Right lobe of liver (tissue), 6 donors: ENCODE results near the gene CCBE1. TPM values are rescaled to one million over a fixed set of nuclear protein-coding genes. Genes with fewer than 3 reads are reported as not detected.
A peak's percentile ranks its signal among the peaks of the same experiment; 100 is the strongest.

Source experiments
- ATAC-seq, 4 donors: fragments of 200-7000 bp; cut with Tn5 transposase; one replicate each; pipeline ENCODE4 v1.9.1; 2020; ENCODE audit warnings: mild to moderate bottlenecking in 4 of 4, moderate library complexity in 4 of 4
- DNase-seq, 3 donors: peaks; one replicate each; pipeline ENCODE4 v3.0.0-alpha.2; 2020
- H3K27ac ChIP-seq, 3 donors: fragments of 200-600 bp; one replicate each; pipeline ENCODE4 v1.8.0; 2022
- H3K27me3 ChIP-seq, 2 donors: fragments of 200-600 bp; one replicate each; pipeline ENCODE4 v1.8.0; 2022
- H3K36me3 ChIP-seq, 4 donors: fragments of 200-600 bp; sonication (generic) in 1 of 4; one replicate each; pipeline versions ENCODE4 v1.5.1 to v1.8.0; 2017 to 2022; ENCODE audit warnings: control low read depth in 1 of 4
- H3K4me1 ChIP-seq, 4 donors: fragments of 200-600 bp; sonication (generic) in 1 of 4; one replicate each; pipeline versions ENCODE4 v1.5.1 to v1.8.0; 2017 to 2022; ENCODE audit warnings: control low read depth in 1 of 4
- H3K4me3 ChIP-seq, 3 donors: fragments of 200-600 bp; one replicate each; pipeline ENCODE4 v1.8.0; 2022
- H3K9me3 ChIP-seq, 4 donors: fragments of 200-600 bp; sonication (generic) in 1 of 4; one replicate each; pipeline versions ENCODE4 v1.5.1 to v1.8.0; 2017 to 2022; ENCODE audit warnings: control low read depth in 1 of 4
- POLR2A ChIP-seq: fragments of 450-650 bp; IDR thresholded peaks from one replicate; pipeline ENCODE4 v1.6.1; 2017; ENCODE audit warnings: antibody characterized with exemption, mild to moderate bottlenecking
- WGBS: methylation state at CpG from one replicate; pipeline ENCODE4 v1.1.6; 2018; ENCODE audit warnings: low coverage, low lambda C conversion rate; ENCODE audit not compliant: insufficient coverage; ENCODE audit errors: missing lambda C conversion rate; 5-methylcytosine and 5-hydroxymethylcytosine counted together
- intact Hi-C, 2 donors: fragments of 100-400 bp; cut with DNase I; formaldehyde crosslinking; loops; one replicate each; pipeline versions ENCODE4 v1.11.2 to v1.14.1; 2022
- long read RNA-seq: library from polyadenylated mRNA; unstranded; transcript quantifications from one replicate; pipeline ENCODE4 v2.0.0, GENCODE V29; 2019
- total RNA-seq, 6 experiments: library from RNA; depleted of rRNA in 2 of 6; stranded (reverse); fragments of >200 nt in 2 of 6; fragmentation: NEBNext Ultra II Directional in 3 of 6; extraction: Animal tissue kit (Norgen Biotek cat#: 25700) in 3 of 6; gene quantifications; one replicate each; pipeline versions ENCODE4 v1.1.0 to v1.2.4, GENCODE V29; 2016 to 2023
- TF ChIP-seq, protein P1 (sequence below), 4 donors: fragments of 200-600 bp in 3 of 4; fragments of 450-650 bp in 1 of 4; IDR thresholded peaks; one replicate each; pipeline versions ENCODE4 v1.5.1 to v1.8.0; 2016 to 2022; ENCODE audit warnings: antibody characterized with exemption in 4 of 4, mild to moderate bottlenecking in 2 of 4
- donor health status: DM: no; HTN: yes; CAD: no.
- donor health status: DM: no; HTN: no; CAD: no.
- donor health status: DM: no; HTN: no; CAD: no.
- donor health status: DM: no; HTN: yes; CAD: no.
- donor health status: DM: no; HTN: yes; CAD: no.

CCBE1 gene
- 1 to 10 TPM; 2.7 to 6.9 (median 4.3) TPM for total RNA-seq
- long read RNA-seq, partial matches to known transcripts: 0 of 1 reads
- long read RNA-seq, other reads (novel, unspliced or antisense): 1 of 1 reads

DNA sequence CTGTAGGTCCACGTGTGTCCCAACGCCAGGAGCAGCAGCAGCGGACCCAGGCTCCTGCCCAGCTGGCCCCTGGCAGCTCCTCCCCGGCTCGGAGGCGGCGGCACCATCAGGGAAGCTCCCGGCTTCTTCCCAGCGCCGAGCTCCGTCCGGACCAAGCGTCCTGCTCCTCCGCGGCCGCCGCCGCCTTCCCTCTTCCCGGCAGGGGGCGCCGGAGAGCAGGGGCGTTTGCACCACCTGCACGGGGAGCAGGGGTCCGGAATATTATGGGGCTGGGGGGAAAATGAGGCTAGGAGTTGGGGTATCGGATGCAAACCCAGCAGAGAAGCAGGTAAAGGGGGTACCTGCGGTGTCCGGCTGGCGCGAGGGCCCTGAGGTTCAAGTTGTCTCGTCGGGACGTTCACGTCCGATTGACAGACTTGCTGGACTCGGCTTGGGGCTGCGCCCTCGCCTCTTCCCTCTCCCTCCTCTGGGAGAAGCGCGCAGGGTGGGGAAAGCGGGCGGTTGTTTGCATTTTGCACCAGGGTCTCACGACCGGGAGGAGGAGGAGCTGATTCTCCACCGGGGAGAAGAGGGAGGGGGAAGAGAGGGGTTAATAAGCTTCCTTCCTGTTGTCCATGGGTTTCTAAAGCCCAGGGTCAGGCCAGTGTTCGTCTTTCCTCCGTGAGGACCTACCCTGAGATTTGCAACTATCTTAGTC lies at the start of gene CCBE1:
TSS of gene CCBE1 (minus strand) at position 188 of the 697 bp plus-strand sequence.
- intact Hi-C loops: no loop called here
- peaks cover 0 to 10% of the 10 kb centered on the region in 2 donors for H3K27me3 ChIP-seq
- H3K4me1 ChIP-seq: peaks cover 0 to 10% (median 0%) of the 10 kb centered on the region in 4 donors
- WGBS: 4% methylated on average over 30 of the region's 46 CpGs
- TF ChIP-seq, protein P1, sequence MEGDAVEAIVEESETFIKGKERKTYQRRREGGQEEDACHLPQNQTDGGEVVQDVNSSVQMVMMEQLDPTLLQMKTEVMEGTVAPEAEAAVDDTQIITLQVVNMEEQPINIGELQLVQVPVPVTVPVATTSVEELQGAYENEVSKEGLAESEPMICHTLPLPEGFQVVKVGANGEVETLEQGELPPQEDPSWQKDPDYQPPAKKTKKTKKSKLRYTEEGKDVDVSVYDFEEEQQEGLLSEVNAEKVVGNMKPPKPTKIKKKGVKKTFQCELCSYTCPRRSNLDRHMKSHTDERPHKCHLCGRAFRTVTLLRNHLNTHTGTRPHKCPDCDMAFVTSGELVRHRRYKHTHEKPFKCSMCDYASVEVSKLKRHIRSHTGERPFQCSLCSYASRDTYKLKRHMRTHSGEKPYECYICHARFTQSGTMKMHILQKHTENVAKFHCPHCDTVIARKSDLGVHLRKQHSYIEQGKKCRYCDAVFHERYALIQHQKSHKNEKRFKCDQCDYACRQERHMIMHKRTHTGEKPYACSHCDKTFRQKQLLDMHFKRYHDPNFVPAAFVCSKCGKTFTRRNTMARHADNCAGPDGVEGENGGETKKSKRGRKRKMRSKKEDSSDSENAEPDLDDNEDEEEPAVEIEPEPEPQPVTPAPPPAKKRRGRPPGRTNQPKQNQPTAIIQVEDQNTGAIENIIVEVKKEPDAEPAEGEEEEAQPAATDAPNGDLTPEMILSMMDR (IDR thresholded peaks at IDR 0.05): peak; percentile 42 to 84 (median 74)
- TF ChIP-seq POLR2A: no peak
- DNase-seq (peak; percentile 60 to 66 (median 62)), ATAC-seq (peak; percentile 72 to 88 (median 86))
- no peaks in the 10 kb centered on the region for H3K9me3 ChIP-seq
- peak within 1 kb of the TSS; percentile 28 to 45 (median 38) for H3K4me3 ChIP-seq
- H3K27ac ChIP-seq: peak within 1 kb of the TSS; percentile 24 to 60 (median 40)
- H3K36me3 ChIP-seq: no peaks in the 10 kb centered on the region

DNA sequence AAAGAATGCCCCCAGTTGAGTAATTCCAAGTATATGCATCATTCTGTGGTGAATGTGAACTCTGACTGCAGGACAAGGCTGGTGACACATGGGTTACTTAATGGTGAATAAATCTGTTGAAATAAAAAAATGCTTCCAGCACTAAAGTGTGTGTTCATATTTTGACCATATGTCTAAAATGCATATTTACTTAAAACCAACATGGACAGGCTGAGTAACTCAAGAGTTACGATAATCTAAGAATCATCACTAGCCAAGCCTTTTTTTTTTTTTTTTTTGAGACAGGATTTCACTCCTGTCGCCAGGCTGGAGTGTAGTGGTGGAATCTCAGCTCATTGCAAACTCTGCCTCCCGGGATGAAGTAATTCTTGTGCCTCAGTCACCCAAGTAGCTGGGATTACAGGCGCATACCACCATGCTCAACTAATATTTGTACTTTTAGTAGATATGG lies 47.1 kb upstream of the CCBE1 start:
- intact Hi-C loops: no loop called here
- WGBS: 39% methylated on average over 3 of the region's 4 CpGs
- H3K4me3 ChIP-seq: no peak overlapping the region
- no peak for TF ChIP-seq POLR2A
- TF ChIP-seq, protein P1 (IDR thresholded peaks at IDR 0.05): no peak
- H3K36me3 ChIP-seq: no peaks in the 10 kb centered on the region
- H3K9me3 ChIP-seq: no peaks in the 10 kb centered on the region
- H3K27ac ChIP-seq: no peak overlapping the region
- no peaks in the 10 kb centered on the region for H3K4me1 ChIP-seq
- no peak for DNase-seq
- H3K27me3 ChIP-seq: no peaks in the 10 kb centered on the region
- no peak for ATAC-seq

DNA sequence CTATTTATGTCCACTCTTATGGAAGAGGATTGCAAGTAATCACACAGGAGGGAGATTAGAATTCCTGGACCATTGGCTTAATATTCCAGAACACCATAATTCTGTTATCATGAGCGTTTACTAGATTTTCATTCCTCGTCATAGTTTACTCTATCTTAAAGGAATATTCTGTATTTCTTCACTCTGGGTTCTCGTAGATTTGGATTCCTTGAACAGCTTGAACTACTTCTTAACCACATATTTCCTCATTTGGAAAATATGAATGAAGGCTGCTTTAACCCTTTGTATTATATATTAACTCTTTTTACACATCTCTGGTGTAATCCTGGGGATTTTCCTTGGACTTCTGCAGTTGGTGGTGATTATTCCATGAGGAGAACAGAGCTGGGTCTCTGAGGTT lies 46.3 kb upstream of the CCBE1 start:
- Histone ChIP-seq H3K4me3 (no peak overlapping the region), H3K27ac (no peak overlapping the region), H3K4me1 (no peaks in the 10 kb centered on the region), H3K36me3 (no peaks in the 10 kb centered on the region), H3K9me3 (no peaks in the 10 kb centered on the region), H3K27me3 (no peaks in the 10 kb centered on the region)
- 48% methylated on average over 3 of the region's 3 CpGs for WGBS
- DNase-seq: no peak
- ATAC-seq: no peak
- TF ChIP-seq, protein P1 (IDR thresholded peaks at IDR 0.05): no peak
- TF ChIP-seq POLR2A: no peak
- intact Hi-C loops: no loop called here

DNA sequence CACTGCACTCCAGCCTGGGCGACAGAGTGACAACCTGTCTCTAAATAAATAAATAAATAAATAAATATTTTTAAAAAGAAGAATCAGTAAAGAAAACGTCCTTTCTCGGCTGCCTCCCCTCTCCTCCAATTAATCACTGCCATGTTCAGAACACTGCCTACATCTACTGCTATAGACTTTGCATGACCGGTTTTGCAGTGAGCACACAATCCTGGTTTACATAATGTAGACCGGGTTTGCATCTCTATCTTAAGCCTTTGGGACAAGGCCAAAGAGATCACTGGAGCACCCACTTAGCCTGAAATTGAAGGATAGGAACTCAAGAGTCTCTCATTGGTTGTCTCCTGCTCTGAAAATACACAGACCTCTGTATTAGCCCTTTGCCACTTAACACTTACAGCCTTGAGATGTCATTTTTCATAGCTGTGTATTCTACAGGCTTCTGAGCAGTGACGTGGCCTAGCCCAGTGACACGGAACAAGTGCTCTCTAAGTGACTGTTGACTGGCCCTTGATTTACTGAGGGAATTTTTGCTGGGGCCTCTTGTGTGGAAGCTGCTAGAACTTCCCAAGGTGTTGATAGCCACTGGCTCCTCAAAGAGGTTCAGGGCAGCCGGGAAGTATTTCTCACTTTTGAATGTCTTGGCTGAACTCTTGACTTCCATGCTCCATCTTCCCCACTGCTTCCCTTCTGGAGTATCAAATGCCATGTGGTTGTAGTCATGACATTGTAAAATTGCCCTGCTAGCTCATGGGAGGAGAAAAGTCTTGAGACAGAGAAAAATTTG lies 45.3 kb upstream of the CCBE1 start:
- Histone ChIP-seq H3K36me3 (no peaks in the 10 kb centered on the region), H3K4me1 (no peaks in the 10 kb centered on the region), H3K27ac (no peak overlapping the region), H3K4me3 (no peak overlapping the region), H3K9me3 (no peaks in the 10 kb centered on the region), H3K27me3 (no peaks in the 10 kb centered on the region)
- intact Hi-C loops: no loop called here
- DNase-seq (no peak), ATAC-seq (no peak)
- TF ChIP-seq, protein P1 (IDR thresholded peaks at IDR 0.05): no peak
- no peak for TF ChIP-seq POLR2A
- WGBS: 47% methylated on average over 7 of the region's 8 CpGs
